Astrocyte (in vitro differentiated cells and primary cell): ENCODE results near the gene CACNG6. TPM values are rescaled to one million over a fixed set of nuclear protein-coding genes. Genes with fewer than 3 reads are reported as not detected.

Source experiments
- DNase-seq: peaks from one replicate; pipeline ENCODE4 v3.0.0-alpha.2; 2010; ENCODE audit warnings: low read depth
- FAIRE-seq: peaks from 2 replicates; lab custom pipeline; 2011; peaks lifted over from hg19 to GRCh38; lab: Jason Lieb, UNC
- H2AFZ ChIP-seq: 2 replicates; pipeline ENCODE4 v1.6.0; 2012; ENCODE audit warnings: low read depth, low read length, inconsistent platforms
- H3K27ac ChIP-seq: 2 replicates; pipeline ENCODE4 v1.5.1; 2011; ENCODE audit warnings: low read depth, low read length, inconsistent platforms
- H3K27me3 ChIP-seq: 2 replicates; pipeline ENCODE4 v1.6.0; 2011; ENCODE audit warnings: low read length, inconsistent platforms; ENCODE audit not compliant: insufficient read depth
- H3K36me3 ChIP-seq: 2 replicates; pipeline ENCODE4 v1.5.1; 2011; ENCODE audit warnings: low read length, inconsistent platforms; ENCODE audit not compliant: insufficient read depth
- H3K4me1 ChIP-seq: 2 replicates; pipeline ENCODE4 v1.5.1; 2011; ENCODE audit warnings: low read length, inconsistent platforms; ENCODE audit not compliant: insufficient read depth
- H3K4me2 ChIP-seq: 2 replicates; pipeline ENCODE4 v1.6.0; 2012; ENCODE audit warnings: low read length, inconsistent platforms
- H3K4me3 ChIP-seq: 2 replicates; pipeline ENCODE4 v1.5.1; 2011; ENCODE audit warnings: low read depth, mild to moderate bottlenecking, low read length, inconsistent platforms; ENCODE audit not compliant: insufficient read depth
- H3K79me2 ChIP-seq: 2 replicates; pipeline ENCODE4 v1.6.0; 2012; ENCODE audit warnings: mild to moderate bottlenecking, low read length, inconsistent platforms; ENCODE audit not compliant: insufficient read depth
- H3K9ac ChIP-seq: 2 replicates; pipeline ENCODE4 v1.6.0; 2012; ENCODE audit warnings: mild to moderate bottlenecking, low read length, inconsistent platforms
- H3K9me3 ChIP-seq: 2 replicates; pipeline ENCODE4 v1.5.1; 2012; ENCODE audit warnings: low read depth, mild to moderate bottlenecking, low read length, inconsistent platforms; ENCODE audit not compliant: insufficient read depth
- H4K20me1 ChIP-seq: 2 replicates; pipeline ENCODE4 v1.6.0; 2012; ENCODE audit warnings: low read length, inconsistent platforms; ENCODE audit not compliant: insufficient read depth
- H3K27ac Mint-ChIP-seq: one replicate; pipeline ENCODE4 v1.8.0; 2021; ENCODE audit warnings: mild to moderate bottlenecking, mixed read lengths; ENCODE audit not compliant: unreplicated experiment
- H3K27me3 Mint-ChIP-seq: one replicate; pipeline ENCODE4 v1.8.0; 2021; ENCODE audit warnings: low read depth, mixed read lengths; ENCODE audit not compliant: unreplicated experiment
- H3K36me3 Mint-ChIP-seq: one replicate; pipeline ENCODE4 v1.8.0; 2021; ENCODE audit warnings: low read depth, mixed read lengths; ENCODE audit not compliant: unreplicated experiment
- H3K4me1 Mint-ChIP-seq: one replicate; pipeline ENCODE4 v1.8.0; 2021; ENCODE audit warnings: low read depth, mixed read lengths; ENCODE audit not compliant: unreplicated experiment
- H3K4me3 Mint-ChIP-seq: one replicate; pipeline ENCODE4 v1.8.0; 2021; ENCODE audit warnings: mild to moderate bottlenecking, moderate library complexity, mixed read lengths; ENCODE audit not compliant: unreplicated experiment
- H3K9me3 Mint-ChIP-seq: one replicate; pipeline ENCODE4 v1.8.0; 2021; ENCODE audit warnings: mild to moderate bottlenecking, mixed read lengths; ENCODE audit not compliant: unreplicated experiment
- CTCF ChIP-seq: IDR thresholded peaks from 2 replicates; pipeline ENCODE4 v1.5.1; 2011; ENCODE audit warnings: low read depth, mild to moderate bottlenecking, inconsistent platforms, low read length, moderate library complexity; ENCODE audit not compliant: insufficient read depth
- EZH2 ChIP-seq: IDR thresholded peaks from 2 replicates; pipeline ENCODE4 v1.6.1; 2012; ENCODE audit warnings: mild to moderate bottlenecking, low read length, inconsistent platforms; ENCODE audit not compliant: insufficient read depth
- total RNA-seq: library from RNA; stranded (reverse); gene quantifications from 2 replicates; pipeline ENCODE4 v1.2.1, GENCODE V29; 2021

The CACNG6 gene
- total RNA-seq, 1 donor from 2014 or later, result 0.20 TPM

- H3K9me3 Mint-ChIP-seq, result peaks cover 4% of the 10 kb centered on the region
- no peaks in the 10 kb centered on the region for H3K4me1 ChIP-seq
- H3K4me1 Mint-ChIP-seq, result no peaks in the 10 kb centered on the region
- no peaks in the 10 kb centered on the region for H4K20me1 ChIP-seq
- TF ChIP-seq CTCF (no peak), EZH2 (no peak)
- H3K27ac Mint-ChIP-seq, result no peak overlapping the region
- H3K4me3 Mint-ChIP-seq, result no peak overlapping the region
- H3K79me2 ChIP-seq, result no peaks in the 10 kb centered on the region
- no peak overlapping the region for H3K9ac ChIP-seq
- no peak overlapping the region for H3K4me2 ChIP-seq
- FAIRE-seq (no peak), DNase-seq (no peak)
- H3K27ac ChIP-seq, result no peak overlapping the region
- H3K36me3 Mint-ChIP-seq, result peaks cover 2% of the 10 kb centered on the region
- H3K36me3 ChIP-seq, result no peaks in the 10 kb centered on the region
- H3K9me3 ChIP-seq, result no peaks in the 10 kb centered on the region
- peaks cover 12% of the 10 kb centered on the region for H3K27me3 ChIP-seq
- H2AFZ ChIP-seq, result no peak overlapping the region
- peaks cover 44% of the 10 kb centered on the region for H3K27me3 Mint-ChIP-seq
- H3K4me3 ChIP-seq, result no peak overlapping the region
These were observed 47.0 kb upstream of the CACNG6 start for GRCh38 chr19:53944416-53944815.

GRCh38 chr19:53944933-53945332 lies 46.5 kb upstream of the CACNG6 start:
- Mint-ChIP-seq H3K27ac (no peak overlapping the region), H3K36me3 (peaks cover 2% of the 10 kb centered on the region), H3K4me3 (no peak overlapping the region), H3K27me3 (peaks cover 44% of the 10 kb centered on the region), H3K4me1 (no peaks in the 10 kb centered on the region), H3K9me3 (peaks cover 4% of the 10 kb centered on the region)
- H2AFZ ChIP-seq, result no peak overlapping the region
- FAIRE-seq (no peak), DNase-seq (no peak)
- H3K4me2 ChIP-seq, result no peak overlapping the region
- peaks cover 12% of the 10 kb centered on the region for H3K27me3 ChIP-seq
- H3K4me3 ChIP-seq, result no peak overlapping the region
- H3K79me2 ChIP-seq, result no peaks in the 10 kb centered on the region
- H3K9me3 ChIP-seq, result no peaks in the 10 kb centered on the region
- no peak overlapping the region for H3K27ac ChIP-seq
- TF ChIP-seq CTCF, result no peak
- TF ChIP-seq EZH2, result no peak
- no peaks in the 10 kb centered on the region for H4K20me1 ChIP-seq
- H3K9ac ChIP-seq, result no peak overlapping the region
- no peaks in the 10 kb centered on the region for H3K36me3 ChIP-seq
- H3K4me1 ChIP-seq, result no peaks in the 10 kb centered on the region

- H3K27me3 Mint-ChIP-seq, result peaks cover 40% of the 10 kb centered on the region
- Histone ChIP-seq H2AFZ (no peak overlapping the region), H3K36me3 (no peaks in the 10 kb centered on the region), H3K9ac (no peak overlapping the region), H3K79me2 (no peaks in the 10 kb centered on the region), H3K4me3 (no peak overlapping the region), H3K9me3 (no peaks in the 10 kb centered on the region), H3K4me1 (no peaks in the 10 kb centered on the region), H3K4me2 (no peak overlapping the region), H3K27ac (no peak overlapping the region), H3K27me3 (peaks cover 12% of the 10 kb centered on the region), H4K20me1 (no peaks in the 10 kb centered on the region)
- H3K4me3 Mint-ChIP-seq, result no peak overlapping the region
- peak; percentile 7 for DNase-seq
- TF ChIP-seq CTCF, result no peak
- no peak for TF ChIP-seq EZH2
- no peak overlapping the region for H3K27ac Mint-ChIP-seq
- H3K9me3 Mint-ChIP-seq, result peaks cover 2% of the 10 kb centered on the region
- peaks cover 2% of the 10 kb centered on the region for H3K36me3 Mint-ChIP-seq
- H3K4me1 Mint-ChIP-seq, result no peaks in the 10 kb centered on the region
- no peak for FAIRE-seq
These were observed 46.0 kb upstream of the CACNG6 start for GRCh38 chr19:53945441-53945840.
